GM12892 (cell line): ENCODE data around the gene BMPR1A.

ENCODE experiments used
- POLR2A ChIP-seq: IDR thresholded peaks from 2 replicates; pipeline ENCODE4 v1.6.1; 2011; ENCODE audit warnings: low read depth, low read length, control low read depth
- POLR2AphosphoS5 ChIP-seq: IDR thresholded peaks from 2 replicates; pipeline ENCODE4 v1.6.1; 2011; ENCODE audit warnings: low read depth, low read length, control low read depth

DNA sequence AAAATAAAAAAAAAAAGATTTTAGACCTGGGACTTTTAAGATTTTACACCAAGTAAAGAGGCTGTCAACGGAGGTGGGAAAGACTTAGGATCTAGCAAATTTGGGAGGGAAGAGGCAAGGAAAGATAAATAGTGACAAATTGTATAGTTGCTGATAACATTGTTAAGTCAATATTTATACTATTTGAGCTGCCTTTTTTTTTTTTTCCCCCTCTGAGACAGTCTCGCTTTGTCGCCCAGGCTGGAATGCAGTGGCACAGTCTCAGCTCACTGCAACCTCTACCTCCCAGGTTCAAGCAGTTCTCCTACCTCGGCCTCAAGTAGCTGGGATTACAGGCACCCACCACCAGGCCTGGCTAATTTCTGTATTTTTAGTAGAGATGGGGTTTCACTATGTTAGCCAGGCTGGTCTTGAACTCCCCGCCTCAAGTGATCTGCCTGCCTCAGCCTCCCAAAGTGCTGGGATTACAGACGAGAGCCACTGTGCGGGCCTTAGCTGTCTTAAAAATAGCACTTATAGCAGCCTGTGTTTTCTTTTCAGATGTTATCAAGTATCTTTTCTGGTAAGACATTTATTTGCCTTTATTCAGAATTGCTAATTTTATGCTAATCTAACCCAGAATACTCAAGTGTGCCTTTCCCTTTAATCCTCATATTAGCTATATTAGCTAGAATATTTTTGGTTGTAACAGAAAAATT is 106.5 kb downstream of the BMPR1A start:
- no peak for TF ChIP-seq POLR2AphosphoS5
- TF ChIP-seq POLR2A, result no peak
